ENCODE measurements around the gene PELI1.

- TF ChIP-seq POLR2A (IDR thresholded peaks at IDR 0.05) (no peak), CTCF (IDR thresholded peaks at IDR 0.05) (no peak), POLR2AphosphoS5 (IDR thresholded peaks at IDR 0.05; ENCODE audit: insufficient read depth in 1 of 2, low read depth in 1 of 2) (no peak)
Measured at GRCh38 chr2:64056021-64056420, 88.2 kb downstream of the PELI1 start.

Data from vagina (tissue), 2 donors.